Activated CD8-positive, alpha-beta memory T cell treated with anti-CD3 and anti-CD28 coated beads for 48 hours (primary cell): ENCODE data around the gene MPHOSPH9.

Source experiments
- DNase-seq, 3 experiments: peaks; one replicate each; pipeline ENCODE4 v3.0.0-alpha.2; 2020; ENCODE audit warnings: low read depth in 2 of 3, low spot score in 2 of 3

The MPHOSPH9 gene

GRCh38 chr12:123104809-123105208 is 128.1 kb downstream of the MPHOSPH9 start:
- DNase-seq: no peak
